Activated CD4-positive, alpha-beta T cell treated with anti-CD3 and anti-CD28 coated beads, Interleukin-2, amount 10 ng/mL, durations not matched to agents 7 days and 5 days (primary cell): ENCODE measurements around the gene MACROD2. TPM values are rescaled to one million over a fixed set of nuclear protein-coding genes. Genes with fewer than 3 reads are reported as not detected.

Experiments used
- CTCF ChIA-PET: fragments of 350-600 bp; sonication (Branson Sonifier 250); formaldehyde crosslinking; loops from one replicate; lab custom pipeline; 2021; ENCODE audit warnings: antibody characterized with exemption; lab: Charles Lee
- POLR2A ChIA-PET: fragments of 350-600 bp; sonication (Branson Sonifier 250); formaldehyde crosslinking; loops from one replicate; lab custom pipeline; 2021; ENCODE audit warnings: antibody characterized with exemption; lab: Charles Lee
- DNase-seq: peaks from one replicate; pipeline ENCODE4 v3.0.0-alpha.2; 2020
- H3K27ac Mint-ChIP-seq: one replicate; pipeline ENCODE4 v1.8.0; 2021; ENCODE audit warnings: mild to moderate bottlenecking, moderate library complexity, mixed read lengths
- H3K27me3 Mint-ChIP-seq: one replicate; pipeline ENCODE4 v1.8.0; 2021; ENCODE audit warnings: mixed read lengths
- H3K36me3 Mint-ChIP-seq: one replicate; pipeline ENCODE4 v1.8.0; 2021; ENCODE audit warnings: low read depth, mixed read lengths
- H3K4me1 Mint-ChIP-seq: one replicate; pipeline ENCODE4 v1.8.0; 2021; ENCODE audit warnings: mixed read lengths
- H3K4me3 Mint-ChIP-seq: one replicate; pipeline ENCODE4 v1.8.0; 2021; ENCODE audit warnings: mild to moderate bottlenecking, moderate library complexity, mixed read lengths
- H3K9me3 Mint-ChIP-seq: one replicate; pipeline ENCODE4 v1.8.0; 2021; ENCODE audit warnings: mixed read lengths
- total RNA-seq, 2 experiments: library from RNA; stranded (reverse); gene quantifications; one replicate each; pipeline ENCODE4 v1.2.3, GENCODE V29; 2021

MACROD2 gene
- total RNA-seq, 2 experiments from 2014 or later, result not detected

- H3K36me3 Mint-ChIP-seq, result no peaks in the 10 kb centered on the region
- no peak overlapping the region for H3K27ac Mint-ChIP-seq
- H3K4me3 Mint-ChIP-seq, result no peak overlapping the region
- DNase-seq, result no peak
- H3K4me1 Mint-ChIP-seq, result no peaks in the 10 kb centered on the region
- CTCF ChIA-PET, result no interaction called here
- H3K27me3 Mint-ChIP-seq, result no peaks in the 10 kb centered on the region
- H3K9me3 Mint-ChIP-seq, result no peaks in the 10 kb centered on the region
- POLR2A ChIA-PET, result no interaction called here
Measured at GRCh38 chr20:15061955-15062354, 1066.6 kb downstream of the MACROD2 start.

GRCh38 chr20:15063081-15063480, 1067.8 kb downstream of the MACROD2 start:
- Mint-ChIP-seq H3K27ac (no peak overlapping the region), H3K4me1 (no peaks in the 10 kb centered on the region), H3K36me3 (no peaks in the 10 kb centered on the region), H3K27me3 (no peaks in the 10 kb centered on the region), H3K4me3 (no peak overlapping the region), H3K9me3 (no peaks in the 10 kb centered on the region)
- ChIA-PET POLR2A (no interaction called here), CTCF (no interaction called here)
- DNase-seq, result no peak

GRCh38 chr20:15064741-15065140, 1069.4 kb downstream of the MACROD2 start:
- ChIA-PET CTCF (no interaction called here), POLR2A (no interaction called here)
- Mint-ChIP-seq H3K36me3 (no peaks in the 10 kb centered on the region), H3K4me1 (no peaks in the 10 kb centered on the region), H3K9me3 (no peaks in the 10 kb centered on the region), H3K27me3 (no peaks in the 10 kb centered on the region), H3K27ac (no peak overlapping the region), H3K4me3 (no peak overlapping the region)
- DNase-seq, result no peak

- no peak overlapping the region for H3K27ac Mint-ChIP-seq
Measured at GRCh38 chr20:15065794-15066193, 1070.5 kb downstream of the MACROD2 start.

GRCh38 chr20:15068486-15068885, 1073.2 kb downstream of the MACROD2 start:
- no peak for DNase-seq
- Mint-ChIP-seq H3K9me3 (no peaks in the 10 kb centered on the region), H3K36me3 (no peaks in the 10 kb centered on the region), H3K27me3 (no peaks in the 10 kb centered on the region), H3K4me3 (no peak overlapping the region), H3K4me1 (no peaks in the 10 kb centered on the region), H3K27ac (no peak overlapping the region)
- POLR2A ChIA-PET, result no interaction called here
- CTCF ChIA-PET, result no interaction called here

More at GRCh38 chr20:15065794-15066193, 1070.5 kb downstream of the MACROD2 start:
- POLR2A ChIA-PET, result no interaction called here
- H3K36me3 Mint-ChIP-seq, result no peaks in the 10 kb centered on the region
- H3K9me3 Mint-ChIP-seq, result no peaks in the 10 kb centered on the region
- H3K4me3 Mint-ChIP-seq, result no peak overlapping the region
- H3K27me3 Mint-ChIP-seq, result no peaks in the 10 kb centered on the region
- no peaks in the 10 kb centered on the region for H3K4me1 Mint-ChIP-seq
- DNase-seq, result no peak
- CTCF ChIA-PET, result no interaction called here

GRCh38 chr20:15069355-15069754, 1074.0 kb downstream of the MACROD2 start:
- H3K4me1 Mint-ChIP-seq, result no peaks in the 10 kb centered on the region
- H3K4me3 Mint-ChIP-seq, result no peak overlapping the region
- H3K9me3 Mint-ChIP-seq, result no peaks in the 10 kb centered on the region
- ChIA-PET CTCF (interaction anchor here (0.7 kb wide), 1 partner anchor 94 kb away, joined by 3 read pairs; no protein-coding TSS in a partner anchor), POLR2A (no interaction called here)
- H3K27me3 Mint-ChIP-seq, result no peaks in the 10 kb centered on the region
- DNase-seq, result no peak
- H3K27ac Mint-ChIP-seq, result no peak overlapping the region
- H3K36me3 Mint-ChIP-seq, result no peaks in the 10 kb centered on the region

GRCh38 chr20:15071085-15071808, 1075.9 kb downstream of the MACROD2 start:
- Mint-ChIP-seq H3K4me3 (no peak overlapping the region), H3K36me3 (no peaks in the 10 kb centered on the region), H3K27ac (no peak overlapping the region), H3K4me1 (no peaks in the 10 kb centered on the region), H3K27me3 (no peaks in the 10 kb centered on the region), H3K9me3 (no peaks in the 10 kb centered on the region)
- POLR2A ChIA-PET, result no interaction called here
- CTCF ChIA-PET, result interaction anchor here (0.6 to 0.8 kb wide), 2 partner anchors 12 to 160 kb away, joined by 3 read pairs; no protein-coding TSS in a partner anchor
- no peak for DNase-seq

- Mint-ChIP-seq H3K9me3 (no peaks in the 10 kb centered on the region), H3K4me3 (no peak overlapping the region), H3K27me3 (no peaks in the 10 kb centered on the region), H3K36me3 (no peaks in the 10 kb centered on the region), H3K27ac (no peak overlapping the region), H3K4me1 (no peaks in the 10 kb centered on the region)
- POLR2A ChIA-PET, result no interaction called here
- DNase-seq, result no peak
- CTCF ChIA-PET, result no interaction called here
Measured at GRCh38 chr20:15072316-15072715, 1077.0 kb downstream of the MACROD2 start.

- CTCF ChIA-PET, result no interaction called here
- POLR2A ChIA-PET, result no interaction called here
- H3K4me3 Mint-ChIP-seq, result no peak overlapping the region
- no peak for DNase-seq
- H3K36me3 Mint-ChIP-seq, result no peaks in the 10 kb centered on the region
- H3K27ac Mint-ChIP-seq, result no peak overlapping the region
- H3K27me3 Mint-ChIP-seq, result no peaks in the 10 kb centered on the region
- no peaks in the 10 kb centered on the region for H3K4me1 Mint-ChIP-seq
- no peaks in the 10 kb centered on the region for H3K9me3 Mint-ChIP-seq
Measured at GRCh38 chr20:15075586-15075985, 1080.3 kb downstream of the MACROD2 start.

GRCh38 chr20:15076785-15077184, 1081.5 kb downstream of the MACROD2 start:
- no peaks in the 10 kb centered on the region for H3K36me3 Mint-ChIP-seq
- POLR2A ChIA-PET, result no interaction called here
- H3K4me3 Mint-ChIP-seq, result no peak overlapping the region
- H3K27me3 Mint-ChIP-seq, result no peaks in the 10 kb centered on the region
- DNase-seq, result no peak
- no peak overlapping the region for H3K27ac Mint-ChIP-seq
- CTCF ChIA-PET, result no interaction called here
- no peaks in the 10 kb centered on the region for H3K9me3 Mint-ChIP-seq
- H3K4me1 Mint-ChIP-seq, result no peaks in the 10 kb centered on the region

- ChIA-PET CTCF (interaction anchor here (0.8 kb wide), 1 partner anchor 12 kb away, joined by 3 read pairs; no protein-coding TSS in a partner anchor), POLR2A (no interaction called here)
- Mint-ChIP-seq H3K27ac (no peak overlapping the region), H3K36me3 (no peaks in the 10 kb centered on the region), H3K4me3 (no peak overlapping the region), H3K4me1 (no peaks in the 10 kb centered on the region), H3K27me3 (no peaks in the 10 kb centered on the region), H3K9me3 (no peaks in the 10 kb centered on the region)
- DNase-seq, result no peak
Measured at GRCh38 chr20:15077733-15078250, 1082.5 kb downstream of the MACROD2 start.

- Mint-ChIP-seq H3K36me3 (no peaks in the 10 kb centered on the region), H3K9me3 (no peaks in the 10 kb centered on the region), H3K4me1 (no peaks in the 10 kb centered on the region), H3K27ac (no peak overlapping the region), H3K27me3 (no peaks in the 10 kb centered on the region), H3K4me3 (no peak overlapping the region)
- DNase-seq, result no peak
- POLR2A ChIA-PET, result no interaction called here
- CTCF ChIA-PET, result no interaction called here
Measured at GRCh38 chr20:15079594-15080340, 1084.5 kb downstream of the MACROD2 start.

- CTCF ChIA-PET, result interaction anchor here (0.5 to 0.6 kb wide), 2 partner anchors 15 to 307 kb away, joined by 4 to 5 read pairs; no protein-coding TSS in a partner anchor
- no peaks in the 10 kb centered on the region for H3K9me3 Mint-ChIP-seq
- no peaks in the 10 kb centered on the region for H3K27me3 Mint-ChIP-seq
- POLR2A ChIA-PET, result no interaction called here
- H3K36me3 Mint-ChIP-seq, result no peaks in the 10 kb centered on the region
- no peak overlapping the region for H3K4me3 Mint-ChIP-seq
- H3K27ac Mint-ChIP-seq, result no peak overlapping the region
- no peak for DNase-seq
- H3K4me1 Mint-ChIP-seq, result no peaks in the 10 kb centered on the region
Measured at GRCh38 chr20:15081261-15081660, 1085.9 kb downstream of the MACROD2 start.
